GM15510 (cell line): ENCODE results near the gene FAM216B.

Source experiments
- POLR2A ChIP-seq: IDR thresholded peaks from 3 replicates; pipeline ENCODE4 v1.6.1; 2011; ENCODE audit warnings: borderline replicate concordance; ENCODE audit not compliant: insufficient read length; ENCODE audit errors: extremely low read depth

FAM216B gene

GRCh38 chr13:42781352-42781751 lies at the start of gene FAM216B:
Gene FAM216B (plus strand): TSS chr13:42781584. CDS start chr13:42784068, 2,484 bp downstream.
- TF ChIP-seq POLR2A, result no peak

DNA sequence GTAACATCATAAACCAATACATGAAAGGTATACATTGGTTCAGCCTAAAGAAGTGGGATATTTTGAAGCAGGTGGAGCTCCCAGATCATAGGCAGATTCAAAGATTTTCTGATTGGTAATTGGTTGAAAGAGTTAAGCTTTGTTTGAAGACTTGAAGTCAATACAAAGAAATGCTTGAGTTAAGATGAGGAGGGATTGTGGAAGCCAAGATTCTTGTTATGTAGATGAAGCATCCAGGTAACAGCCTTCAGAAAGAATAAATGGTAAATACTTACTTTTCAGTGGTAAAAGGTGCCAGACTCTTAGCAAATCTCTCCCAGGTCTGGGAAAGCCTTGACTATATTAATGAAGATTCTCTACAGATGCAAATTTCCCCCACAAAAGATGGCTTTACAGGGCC lies 49.3 kb upstream of the FAM216B start:
- no peak for TF ChIP-seq POLR2A

DNA sequence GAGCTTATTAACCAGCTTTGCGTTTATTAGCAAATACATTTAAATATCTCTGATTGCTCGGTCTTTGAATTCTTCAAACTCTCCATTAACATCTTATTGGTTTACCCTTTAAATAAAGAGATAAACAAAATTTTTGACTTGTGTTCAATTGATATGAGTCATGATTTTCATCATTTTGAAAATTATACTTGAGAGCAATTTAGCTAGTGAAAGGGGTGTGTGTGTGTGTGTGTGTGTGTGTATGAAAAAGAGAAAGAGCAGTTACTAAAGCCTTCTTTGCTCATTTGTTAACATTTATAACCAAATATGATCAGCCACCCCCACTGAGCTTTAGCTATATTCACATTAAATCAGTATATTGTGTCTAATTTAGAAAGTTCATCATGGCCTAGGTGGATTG lies 48.3 kb upstream of the FAM216B start:
- no peak for TF ChIP-seq POLR2A

DNA sequence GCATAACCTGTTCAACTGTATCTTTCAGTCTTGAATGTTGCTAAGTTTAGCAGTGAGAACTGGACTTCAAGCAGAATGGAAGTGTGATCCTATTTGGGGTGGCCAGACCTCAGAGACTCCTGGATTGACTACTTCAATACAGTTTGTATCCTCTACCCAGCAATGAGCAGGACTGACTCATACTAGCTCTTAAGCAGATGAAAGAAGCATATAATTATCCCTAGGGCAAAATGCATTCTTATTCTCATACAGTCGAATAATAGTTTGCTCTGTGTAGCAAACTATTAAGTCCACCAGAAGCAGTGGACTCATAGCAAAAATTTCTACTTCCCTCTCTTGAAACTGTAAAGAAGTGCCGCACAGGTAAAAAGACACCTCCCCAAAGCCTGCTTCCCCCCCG lies 46.4 kb upstream of the FAM216B start:
- no peak for TF ChIP-seq POLR2A

- TF ChIP-seq POLR2A, result no peak
Observed at GRCh38 chr13:42740753-42741152, 40.6 kb upstream of the FAM216B start.

GRCh38 chr13:42741914-42742313 lies 39.5 kb upstream of the FAM216B start:
- no peak for TF ChIP-seq POLR2A

GRCh38 chr13:42745655-42746054 lies 35.7 kb upstream of the FAM216B start:
- no peak for TF ChIP-seq POLR2A

DNA sequence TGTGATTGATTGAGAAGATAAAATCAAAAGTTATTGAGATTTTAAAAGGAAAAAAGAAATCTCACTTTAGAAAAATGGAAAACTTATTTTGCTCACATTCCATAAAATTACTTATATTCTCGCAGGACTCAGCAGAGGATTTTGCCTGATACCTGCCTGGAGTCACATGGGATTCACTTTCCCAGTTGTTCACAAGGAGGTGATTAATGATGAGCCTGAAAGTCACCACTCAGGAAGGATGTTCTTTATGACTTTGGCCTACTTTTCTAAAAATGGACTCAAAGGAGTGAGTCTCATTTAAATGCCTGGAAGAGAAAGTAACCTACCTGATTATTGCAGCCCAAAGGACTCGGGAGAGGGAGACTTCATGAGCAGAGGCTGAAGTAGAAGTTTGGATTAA lies 34.5 kb upstream of the FAM216B start:
- no peak for TF ChIP-seq POLR2A

GRCh38 chr13:42747399-42747873 lies 33.9 kb upstream of the FAM216B start:
- TF ChIP-seq POLR2A, result no peak

DNA sequence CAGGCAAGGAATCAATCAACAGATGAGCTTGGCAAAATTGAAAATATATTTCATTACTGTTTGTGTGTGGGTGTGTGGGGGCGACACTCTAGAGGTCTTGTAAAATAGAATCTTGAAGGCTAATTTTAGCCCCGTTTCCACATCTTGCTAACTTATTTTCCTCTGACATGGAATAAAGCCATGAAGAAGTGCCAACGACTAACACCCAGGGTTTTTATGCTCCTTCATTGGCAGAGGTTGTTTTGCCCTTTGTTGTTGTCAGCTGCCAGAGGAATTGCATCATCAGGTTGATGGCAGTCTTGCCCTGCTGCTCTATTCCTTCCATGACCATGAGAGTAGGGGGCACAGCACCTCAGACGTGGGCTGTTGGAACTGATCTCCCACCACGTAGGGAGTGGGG lies 30.6 kb upstream of the FAM216B start:
- TF ChIP-seq POLR2A, result no peak

GRCh38 chr13:42751693-42752092 lies 29.7 kb upstream of the FAM216B start:
- TF ChIP-seq POLR2A, result no peak

GRCh38 chr13:42752731-42753130 lies 28.7 kb upstream of the FAM216B start:
- TF ChIP-seq POLR2A, result no peak

GRCh38 chr13:42753697-42754096 lies 27.7 kb upstream of the FAM216B start:
- TF ChIP-seq POLR2A, result no peak

DNA sequence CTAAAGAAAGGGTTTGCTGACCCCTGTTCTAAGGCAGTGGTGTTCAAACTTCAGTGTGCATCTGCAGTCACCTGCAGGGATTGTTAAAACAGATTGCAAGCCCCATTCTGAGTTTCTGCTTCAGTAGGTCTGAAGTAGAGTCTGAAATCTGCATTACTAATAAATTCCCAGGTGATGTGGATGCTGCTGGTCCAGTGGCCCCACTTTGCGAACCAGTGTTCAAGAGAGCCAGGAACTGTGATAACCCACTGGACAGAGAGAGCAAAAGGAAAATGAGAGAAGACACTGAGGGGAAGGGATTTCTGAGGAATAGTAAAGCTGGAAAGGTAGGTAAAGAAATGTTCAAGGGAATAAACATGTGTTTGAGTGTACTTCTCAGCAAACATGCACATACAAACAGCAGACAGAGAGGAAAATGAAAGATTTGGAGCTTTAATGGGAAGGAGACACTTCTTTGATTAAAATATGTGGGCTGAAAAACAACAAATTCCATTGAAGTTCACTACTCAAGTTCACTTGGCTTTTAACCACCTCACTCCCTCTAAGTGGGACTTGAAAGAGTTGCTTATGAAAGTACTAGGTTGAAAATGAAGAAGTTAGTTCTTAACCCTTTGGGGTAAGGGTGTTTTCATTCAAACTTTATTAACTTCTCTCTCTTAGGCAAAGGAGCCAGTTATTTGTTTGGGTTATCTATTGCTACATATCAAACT lies 26.4 kb upstream of the FAM216B start:
- no peak for TF ChIP-seq POLR2A

DNA sequence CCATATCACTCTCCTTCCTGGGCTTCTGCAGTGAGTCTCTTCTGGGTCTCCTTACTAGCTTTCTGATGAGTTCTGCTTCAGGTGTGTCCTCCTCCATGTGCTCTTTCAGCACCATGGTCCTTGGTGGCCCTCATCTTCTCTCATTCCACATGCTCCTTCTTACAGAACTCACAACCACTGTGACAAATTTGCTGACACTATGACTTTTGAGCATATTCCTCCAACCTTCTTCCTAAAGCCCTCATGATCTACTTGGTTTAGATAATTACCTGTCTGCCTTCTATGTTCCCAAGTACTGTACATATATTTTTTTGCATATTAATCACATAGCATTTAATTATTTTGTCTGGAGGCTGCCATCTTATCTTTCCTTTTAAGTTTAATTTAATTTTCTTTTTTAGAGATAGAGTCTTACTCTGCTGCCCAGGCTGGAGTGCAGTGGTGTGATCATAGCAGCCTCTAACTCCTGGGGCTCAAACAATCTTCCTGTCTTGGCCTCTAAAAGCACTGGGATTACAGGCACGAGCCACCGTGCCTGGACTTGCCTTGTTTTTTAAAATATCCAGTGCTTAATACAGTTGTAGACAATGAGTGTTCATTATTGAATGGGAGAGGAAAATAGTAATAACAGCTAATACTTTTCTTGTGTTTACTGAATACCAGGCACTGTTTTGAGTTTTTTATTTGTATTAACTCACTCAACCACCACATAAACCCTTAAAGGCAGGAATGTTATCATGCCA lies 23.5 kb upstream of the FAM216B start:
- TF ChIP-seq POLR2A, result no peak

DNA sequence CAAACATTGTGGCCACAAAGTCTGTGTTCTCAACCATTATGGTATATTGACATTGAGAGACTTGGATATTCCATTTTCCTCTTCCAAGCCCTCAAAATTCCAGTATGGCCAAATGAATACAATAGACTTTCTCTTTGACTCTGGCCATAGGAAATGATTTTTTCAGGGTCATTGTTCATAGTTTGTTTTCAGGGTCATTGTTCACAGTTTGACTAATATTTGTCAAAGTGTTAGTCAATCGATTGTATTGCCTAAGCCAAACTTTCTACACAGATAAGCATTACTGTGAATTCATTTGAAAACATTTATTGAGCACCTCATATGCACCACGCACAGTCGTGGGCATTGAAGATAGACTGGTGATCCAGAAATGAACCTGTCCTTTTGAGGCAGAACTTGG lies 22.9 kb upstream of the FAM216B start:
- no peak for TF ChIP-seq POLR2A
